ENCODE results near the gene GFPT1.

The GFPT1 gene

DNA sequence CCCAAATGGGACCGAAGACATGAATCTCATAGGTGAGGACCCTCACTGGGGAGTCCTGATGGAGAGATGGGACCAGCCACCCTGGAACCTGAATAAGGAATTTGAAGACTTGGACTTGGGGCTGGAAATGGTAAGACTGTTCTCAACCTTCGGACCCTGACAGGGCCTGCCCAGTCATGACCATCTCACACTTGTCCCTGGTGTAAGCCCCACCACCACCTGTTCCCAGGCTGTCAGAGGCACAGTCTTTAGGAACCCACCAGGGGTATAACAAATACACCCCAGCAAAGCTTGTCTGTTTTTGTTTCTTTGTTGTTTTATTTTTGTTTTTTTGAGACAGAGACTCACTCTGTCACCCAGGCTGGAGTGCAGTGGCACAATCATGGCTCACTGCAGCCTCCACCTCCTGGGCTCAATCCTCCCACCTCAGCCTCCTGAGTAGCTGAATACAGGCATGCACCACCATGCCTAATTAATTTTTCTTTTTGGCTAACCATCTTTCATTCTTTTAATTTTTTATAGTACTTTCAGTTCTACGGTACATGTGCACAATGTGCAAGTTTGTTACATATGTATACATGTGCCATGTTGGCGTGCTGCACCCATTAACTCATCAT, 106.1 kb downstream of the GFPT1 start:
- TF ChIP-seq, protein P1, sequence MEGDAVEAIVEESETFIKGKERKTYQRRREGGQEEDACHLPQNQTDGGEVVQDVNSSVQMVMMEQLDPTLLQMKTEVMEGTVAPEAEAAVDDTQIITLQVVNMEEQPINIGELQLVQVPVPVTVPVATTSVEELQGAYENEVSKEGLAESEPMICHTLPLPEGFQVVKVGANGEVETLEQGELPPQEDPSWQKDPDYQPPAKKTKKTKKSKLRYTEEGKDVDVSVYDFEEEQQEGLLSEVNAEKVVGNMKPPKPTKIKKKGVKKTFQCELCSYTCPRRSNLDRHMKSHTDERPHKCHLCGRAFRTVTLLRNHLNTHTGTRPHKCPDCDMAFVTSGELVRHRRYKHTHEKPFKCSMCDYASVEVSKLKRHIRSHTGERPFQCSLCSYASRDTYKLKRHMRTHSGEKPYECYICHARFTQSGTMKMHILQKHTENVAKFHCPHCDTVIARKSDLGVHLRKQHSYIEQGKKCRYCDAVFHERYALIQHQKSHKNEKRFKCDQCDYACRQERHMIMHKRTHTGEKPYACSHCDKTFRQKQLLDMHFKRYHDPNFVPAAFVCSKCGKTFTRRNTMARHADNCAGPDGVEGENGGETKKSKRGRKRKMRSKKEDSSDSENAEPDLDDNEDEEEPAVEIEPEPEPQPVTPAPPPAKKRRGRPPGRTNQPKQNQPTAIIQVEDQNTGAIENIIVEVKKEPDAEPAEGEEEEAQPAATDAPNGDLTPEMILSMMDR (IDR thresholded peaks at IDR 0.05; ENCODE audit: insufficient read depth, missing control alignments): no peak
- FAIRE-seq (no peak), DNase-seq (ENCODE audit: insufficient read length, low spot score) (no peak)

DNA sequence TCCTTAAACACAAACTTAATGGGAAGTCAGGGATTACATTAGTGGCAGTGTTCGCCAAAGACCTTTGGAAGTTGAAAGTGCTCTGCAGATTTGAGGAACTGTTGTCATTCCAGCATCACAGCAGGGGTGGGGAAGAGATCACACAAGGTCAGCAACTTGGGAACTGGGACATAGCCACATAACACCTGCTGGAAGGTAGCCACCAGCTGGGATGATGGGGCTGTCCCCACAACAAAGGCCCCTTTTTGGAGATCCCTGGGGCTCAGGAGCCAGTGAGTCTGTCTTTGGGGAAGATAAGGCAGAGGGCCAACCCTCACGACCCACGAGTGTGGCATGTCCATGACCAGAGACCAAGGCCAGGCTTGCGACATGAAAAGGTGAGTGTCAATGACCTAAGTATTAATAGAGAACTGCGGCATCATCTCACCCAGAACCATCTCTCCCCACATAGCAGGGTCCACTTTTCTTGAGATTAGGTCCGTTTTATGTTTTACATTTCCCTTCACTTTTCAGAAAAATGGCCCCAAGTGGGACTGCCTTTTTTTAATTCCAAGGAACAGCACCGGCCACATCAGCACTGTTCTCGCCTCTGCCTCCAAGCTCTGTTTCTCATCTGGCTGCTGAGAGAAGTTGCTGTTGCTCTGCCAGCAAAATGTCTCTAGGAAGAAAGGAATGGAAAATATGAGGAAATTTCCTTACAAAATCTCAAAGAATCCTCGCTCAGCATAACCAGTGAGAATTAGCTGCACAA, 106.9 kb downstream of the GFPT1 start:
- FAIRE-seq (no peak), DNase-seq (ENCODE audit: insufficient read length, low spot score) (no peak)
- TF ChIP-seq, protein P1 (IDR thresholded peaks at IDR 0.05; ENCODE audit: insufficient read depth, missing control alignments): no peak

DNA sequence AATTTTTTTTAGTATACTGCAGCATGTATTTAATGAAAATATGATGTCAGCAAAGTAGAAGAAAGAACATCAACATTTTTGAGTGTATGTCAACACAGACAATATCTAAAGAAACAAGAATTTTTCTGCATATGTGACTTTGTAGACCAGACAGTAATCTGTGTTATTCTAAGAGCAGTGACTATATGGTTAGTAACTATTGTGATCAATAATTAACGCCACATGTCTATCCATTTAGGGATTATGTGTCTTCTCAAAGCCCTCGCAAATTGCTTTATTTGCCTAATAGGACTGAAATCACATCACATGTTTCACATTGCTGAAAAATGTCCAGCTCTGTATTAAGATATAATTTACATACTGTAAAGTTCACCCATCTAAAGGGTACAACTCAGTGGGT, 107.8 kb downstream of the GFPT1 start:
- TF ChIP-seq, protein P1 (IDR thresholded peaks at IDR 0.05; ENCODE audit: insufficient read depth, missing control alignments): no peak
- DNase-seq (ENCODE audit: insufficient read length, low spot score): no peak
- no peak for FAIRE-seq

DNA sequence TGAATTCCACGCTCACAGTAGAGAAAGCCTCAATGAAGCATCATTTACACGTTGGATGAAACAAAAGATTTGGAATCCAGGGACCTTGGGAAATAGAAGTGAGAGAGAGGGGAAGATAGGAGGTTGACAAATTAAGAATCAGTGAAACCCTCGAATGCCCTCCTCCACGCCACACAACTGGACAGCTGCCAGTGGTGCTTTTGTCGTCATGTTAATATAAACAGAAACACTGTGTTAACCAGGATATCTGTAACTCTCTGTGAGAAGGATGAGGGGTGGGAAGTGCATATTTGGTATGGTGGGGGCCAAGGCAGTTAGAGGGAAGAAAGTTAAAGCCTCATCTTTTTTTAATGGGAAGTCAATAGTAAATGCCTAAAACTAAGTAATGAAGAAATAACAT, 108.7 kb downstream of the GFPT1 start:
- DNase-seq (ENCODE audit: insufficient read length, low spot score) (no peak), FAIRE-seq (no peak)
- TF ChIP-seq, protein P1 (IDR thresholded peaks at IDR 0.05; ENCODE audit: insufficient read depth, missing control alignments): no peak

DNA sequence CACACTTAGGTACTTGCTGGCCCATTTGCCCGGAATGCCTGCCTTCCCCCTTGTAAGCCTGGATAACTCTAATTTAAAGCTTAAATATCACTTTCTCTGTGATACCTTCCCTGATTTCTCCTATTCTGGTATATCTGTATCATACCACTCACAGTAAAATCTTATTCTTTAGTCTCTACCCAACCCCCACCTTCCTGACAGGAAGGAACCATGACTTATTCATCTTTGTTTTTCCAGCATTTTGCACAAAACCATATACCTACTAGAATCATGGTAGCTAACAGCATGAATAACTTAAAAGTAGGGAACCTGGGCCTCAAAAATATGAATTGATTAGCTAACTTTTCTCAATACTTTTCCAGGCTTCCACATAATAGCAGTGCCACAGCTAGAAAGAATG, 111.5 kb downstream of the GFPT1 start:
- no peak for DNase-seq (ENCODE audit: insufficient read length, low spot score)

DNA sequence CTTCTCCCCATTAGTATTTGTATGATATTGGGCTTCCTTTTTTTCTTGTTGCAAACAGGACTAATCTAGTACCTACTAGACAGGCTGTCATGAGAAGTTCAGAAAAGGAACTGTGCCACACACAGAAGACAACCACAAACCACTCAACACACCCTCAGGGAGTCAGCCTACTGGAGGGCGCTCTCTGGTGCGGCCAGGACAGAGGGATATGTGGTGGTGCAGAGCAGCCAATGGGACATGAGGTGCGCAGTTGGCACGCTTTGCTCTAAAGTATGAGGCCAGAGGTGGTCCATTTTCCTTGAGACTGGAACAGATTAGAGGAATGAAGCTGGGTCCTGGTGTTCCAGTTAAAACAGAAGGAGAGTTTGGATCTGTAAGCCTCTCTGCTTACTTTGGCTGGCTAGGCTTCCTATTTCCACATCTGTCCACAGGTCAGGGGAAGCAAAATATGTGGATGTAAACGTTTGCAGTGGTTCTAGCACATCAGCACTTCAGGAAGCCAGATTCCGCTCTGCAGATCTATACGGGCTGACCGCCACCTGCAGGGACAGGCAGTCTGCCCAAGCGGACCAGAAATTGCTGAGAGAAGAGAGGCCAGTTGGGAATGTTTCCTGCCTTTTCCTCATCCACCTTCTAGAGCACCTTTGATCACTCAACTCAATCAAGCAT, 114.1 kb downstream of the GFPT1 start:
- TF ChIP-seq, protein P1 (IDR thresholded peaks at IDR 0.05; ENCODE audit: insufficient read depth, missing control alignments): no peak
- FAIRE-seq (no peak), DNase-seq (ENCODE audit: insufficient read length, low spot score) (no peak)

More for the DNA sequence above, 111.5 kb downstream of the GFPT1 start:
- no peak for FAIRE-seq
- TF ChIP-seq, protein P1 (IDR thresholded peaks at IDR 0.05; ENCODE audit: insufficient read depth, missing control alignments): no peak
